Type B pancreatic cell (in vitro differentiated cells): Measurements from ENCODE around the gene ZCWPW2. TPM values are rescaled to one million over a fixed set of nuclear protein-coding genes. Genes with fewer than 3 reads are reported as not detected.
A peak's percentile ranks its signal among the peaks of the same experiment; 100 is the strongest.

Source experiments
- DNase-seq: peaks from one replicate; pipeline ENCODE4 v3.0.0; 2021; ENCODE audit warnings: mixed read lengths; ENCODE audit not compliant: unreplicated experiment; ENCODE audit errors: extremely low spot score
- H3K27ac Mint-ChIP-seq: 2 replicates; pipeline ENCODE4 v1.8.0; 2021; ENCODE audit warnings: mild to moderate bottlenecking, mixed read lengths
- H3K27me3 Mint-ChIP-seq: 2 replicates; pipeline ENCODE4 v1.8.0; 2021; ENCODE audit warnings: mixed read lengths
- H3K36me3 Mint-ChIP-seq: 2 replicates; pipeline ENCODE4 v1.8.0; 2021; ENCODE audit warnings: mixed read lengths
- H3K4me1 Mint-ChIP-seq: one replicate; pipeline ENCODE4 v1.8.0; 2021; ENCODE audit warnings: mixed read lengths; ENCODE audit not compliant: unreplicated experiment
- H3K4me3 Mint-ChIP-seq: 2 replicates; pipeline ENCODE4 v1.8.0; 2021; ENCODE audit warnings: mild to moderate bottlenecking, mixed read lengths
- H3K9me3 Mint-ChIP-seq: 2 replicates; pipeline ENCODE4 v1.8.0; 2021; ENCODE audit warnings: mixed read lengths
- CTCF ChIP-seq: fragments of 200-600 bp; sonication (generic); conservative IDR thresholded peaks from 2 replicates; pipeline ENCODE4 v1.5.0; 2021; ENCODE audit warnings: antibody characterized with exemption, mild to moderate bottlenecking
- total RNA-seq: library from RNA; stranded (reverse); gene quantifications from 2 replicates; pipeline ENCODE4 v1.2.1, GENCODE V29; 2021; ENCODE audit warnings: low replicate concordance

The ZCWPW2 gene
- total RNA-seq, 1 donor from 2014 or later: 0.99 TPM

GRCh38 chr3:28343144-28343543, 5.4 kb upstream of the ZCWPW2 start:
- peaks cover 41% of the 10 kb centered on the region for H3K4me1 Mint-ChIP-seq

GRCh38 chr3:28345690-28346089, 2.8 kb upstream of the ZCWPW2 start:
- H3K4me1 Mint-ChIP-seq: peaks cover 46% of the 10 kb centered on the region
- H3K27me3 Mint-ChIP-seq: no peaks in the 10 kb centered on the region
- H3K36me3 Mint-ChIP-seq: peaks cover 3% of the 10 kb centered on the region
- no peak for DNase-seq
- no peak for TF ChIP-seq CTCF
- no peaks in the 10 kb centered on the region for H3K9me3 Mint-ChIP-seq
- H3K4me3 Mint-ChIP-seq: peak overlapping the region; percentile 32
- no peak overlapping the region for H3K27ac Mint-ChIP-seq

More at GRCh38 chr3:28343144-28343543, 5.4 kb upstream of the ZCWPW2 start:
- DNase-seq: no peak
- H3K4me3 Mint-ChIP-seq: no peak overlapping the region
- no peak for TF ChIP-seq CTCF
- H3K27ac Mint-ChIP-seq: no peak overlapping the region
- H3K9me3 Mint-ChIP-seq: no peaks in the 10 kb centered on the region
- H3K36me3 Mint-ChIP-seq: peaks cover 3% of the 10 kb centered on the region
- no peaks in the 10 kb centered on the region for H3K27me3 Mint-ChIP-seq

GRCh38 chr3:28347374-28348264, 902 bp upstream of the ZCWPW2 start:
- no peak for TF ChIP-seq CTCF
- Mint-ChIP-seq H3K4me3 (peak overlapping the region; percentile 98), H3K4me1 (peaks cover 40% of the 10 kb centered on the region), H3K27me3 (no peaks in the 10 kb centered on the region), H3K9me3 (no peaks in the 10 kb centered on the region), H3K27ac (peak overlapping the region; percentile 98), H3K36me3 (peaks cover 3% of the 10 kb centered on the region)
- no peak for DNase-seq

GRCh38 chr3:28348265-28348628, 274 bp upstream of the ZCWPW2 start:
- no peak for TF ChIP-seq CTCF
- Mint-ChIP-seq H3K36me3 (peaks cover 3% of the 10 kb centered on the region), H3K27ac (peak overlapping the region; percentile 98), H3K9me3 (no peaks in the 10 kb centered on the region), H3K4me1 (peaks cover 36% of the 10 kb centered on the region), H3K4me3 (peak overlapping the region; percentile 98), H3K27me3 (no peaks in the 10 kb centered on the region)
- no peak for DNase-seq

- TF ChIP-seq CTCF: no peak
- Mint-ChIP-seq H3K27ac (peak overlapping the region; percentile 98), H3K36me3 (peaks cover 10% of the 10 kb centered on the region), H3K4me1 (peaks cover 35% of the 10 kb centered on the region), H3K9me3 (no peaks in the 10 kb centered on the region), H3K4me3 (peak overlapping the region; percentile 98), H3K27me3 (no peaks in the 10 kb centered on the region)
- no peak for DNase-seq
These were observed 1.0 kb downstream of the ZCWPW2 start for GRCh38 chr3:28349469-28350000.
